Non-pigmented ciliary epithelial cell (primary cell): ENCODE data around the gene RIN3.

ENCODE experiments used
- DNase-seq: peaks from one replicate; pipeline ENCODE4 v3.0.0-alpha.2; 2010; ENCODE audit warnings: low read depth

RIN3 gene

DNA sequence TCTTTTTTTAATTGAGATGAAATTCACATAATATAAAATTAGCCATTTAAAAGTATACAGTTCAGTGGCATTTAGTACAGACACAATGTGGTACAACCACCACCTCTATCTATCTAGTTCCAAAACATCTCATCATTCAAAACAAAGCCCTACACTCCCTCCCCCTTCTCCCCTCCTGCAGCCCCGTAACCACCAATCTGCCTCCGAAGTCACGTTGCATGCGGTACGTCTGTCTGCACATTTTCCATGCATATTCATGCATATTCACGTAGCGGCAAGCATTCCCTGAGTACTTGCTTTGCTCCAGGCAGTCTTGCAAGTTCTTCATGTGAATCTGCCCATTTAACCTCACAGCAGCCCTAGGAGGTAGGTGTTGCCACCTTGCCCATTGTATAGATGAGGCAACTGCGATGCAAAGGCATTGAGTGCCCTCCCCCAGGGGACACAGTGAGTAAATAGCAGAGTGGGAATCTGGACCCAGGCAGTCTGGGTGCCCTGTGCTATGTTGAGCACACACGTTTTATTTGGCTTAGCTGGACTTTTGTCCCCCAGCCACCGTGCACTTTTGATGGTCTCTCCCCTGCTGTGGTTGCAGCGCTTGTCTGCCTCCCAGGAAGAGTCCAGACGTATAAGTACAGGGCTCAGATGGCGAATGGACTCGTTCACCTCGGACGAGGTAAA is 43.4 kb downstream of the RIN3 start:
- DNase-seq, result no peak

DNA sequence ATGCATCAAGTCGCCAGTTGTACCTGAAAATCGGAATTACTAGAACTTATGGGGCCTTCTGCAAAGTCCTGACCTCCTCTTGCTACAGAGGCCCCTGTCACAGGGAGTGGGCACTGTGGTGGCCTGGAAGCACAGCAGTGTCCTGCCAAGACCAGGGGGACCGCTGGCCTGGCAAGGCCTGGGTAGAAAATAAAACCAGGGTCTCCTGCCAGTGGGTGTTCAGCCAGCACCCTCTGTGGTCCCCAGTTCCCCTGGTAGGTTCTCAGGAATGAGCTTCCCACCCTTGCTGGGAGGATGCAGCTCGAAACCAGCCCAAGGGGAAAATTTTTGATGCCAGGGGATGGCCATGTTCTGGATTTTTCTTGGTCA is 43.9 kb downstream of the RIN3 start:
- DNase-seq, result no peak

DNA sequence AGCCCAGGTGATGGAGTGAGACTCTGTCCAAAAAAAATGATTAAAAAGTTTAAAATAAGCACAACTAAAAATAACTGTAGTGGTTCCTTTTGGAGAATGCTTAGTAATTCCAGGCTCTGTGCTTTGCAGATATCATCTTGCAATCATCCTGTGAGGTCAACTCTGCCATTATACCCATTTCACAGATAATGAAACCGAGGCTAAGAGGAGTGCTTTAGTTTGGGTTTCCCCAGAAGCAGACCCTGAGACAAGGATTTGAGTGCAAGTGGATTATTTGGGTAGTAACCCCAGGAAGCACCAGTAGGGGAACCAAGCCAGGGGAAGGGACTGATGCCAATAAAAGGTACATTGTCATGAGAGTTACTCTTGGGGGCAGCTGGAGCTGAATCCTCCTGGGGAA is 44.7 kb downstream of the RIN3 start:
- DNase-seq, result no peak

DNA sequence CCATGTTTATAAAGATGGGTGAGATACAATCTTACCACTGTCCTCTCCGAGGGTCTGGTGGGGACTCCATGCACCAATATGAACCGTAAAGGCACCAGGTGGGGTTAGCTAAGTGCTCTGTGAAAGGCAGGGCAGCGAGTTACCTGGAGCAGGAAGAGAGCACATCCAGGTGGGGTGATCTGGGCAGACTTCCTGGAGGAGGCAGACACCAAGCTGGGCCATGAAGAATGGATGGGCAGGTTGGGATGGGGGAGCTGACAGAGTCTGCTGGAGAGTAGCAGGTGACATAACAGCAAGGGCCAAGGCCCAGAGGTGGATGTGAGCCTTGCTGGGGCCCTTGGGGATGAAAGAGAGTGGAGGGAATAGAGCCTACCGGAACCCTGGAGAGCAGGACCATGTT is 45.9 kb downstream of the RIN3 start:
- no peak for DNase-seq

DNA sequence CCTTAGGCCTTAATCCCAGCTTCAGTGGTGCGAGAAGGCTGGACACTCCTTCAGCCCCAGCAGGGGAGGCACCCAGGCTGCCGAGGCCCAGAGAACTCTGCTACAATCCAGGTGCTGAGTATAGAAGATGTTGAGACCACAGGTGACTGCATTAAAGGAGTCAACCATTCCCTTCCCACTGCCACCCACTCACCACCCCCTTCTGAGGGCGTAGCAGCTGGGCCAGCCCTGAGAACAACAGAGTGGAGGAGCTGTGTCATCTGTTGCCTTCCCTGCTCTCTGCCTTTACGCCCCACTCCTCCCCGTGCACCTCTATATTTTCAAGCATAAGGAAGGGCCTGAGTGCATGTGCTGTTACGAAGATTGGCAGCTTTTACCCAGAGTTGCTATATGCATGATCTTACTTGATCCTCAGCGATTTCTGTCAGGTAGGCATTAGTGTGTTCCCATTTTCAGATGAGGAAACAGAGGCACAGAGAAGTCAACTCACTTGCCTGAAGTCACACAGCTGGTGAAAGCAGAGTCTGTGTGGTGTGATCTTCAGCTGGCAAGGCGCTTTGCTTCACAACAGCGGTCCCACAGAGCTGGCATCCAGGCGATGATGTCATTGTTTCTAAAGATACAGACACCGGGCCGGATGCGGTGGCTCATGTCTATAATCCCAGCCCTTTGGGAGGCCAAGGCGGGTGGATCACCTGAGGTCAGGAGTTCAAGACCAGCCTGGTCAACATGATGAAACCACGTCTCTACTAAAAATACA is 46.7 kb downstream of the RIN3 start:
- no peak for DNase-seq

DNA sequence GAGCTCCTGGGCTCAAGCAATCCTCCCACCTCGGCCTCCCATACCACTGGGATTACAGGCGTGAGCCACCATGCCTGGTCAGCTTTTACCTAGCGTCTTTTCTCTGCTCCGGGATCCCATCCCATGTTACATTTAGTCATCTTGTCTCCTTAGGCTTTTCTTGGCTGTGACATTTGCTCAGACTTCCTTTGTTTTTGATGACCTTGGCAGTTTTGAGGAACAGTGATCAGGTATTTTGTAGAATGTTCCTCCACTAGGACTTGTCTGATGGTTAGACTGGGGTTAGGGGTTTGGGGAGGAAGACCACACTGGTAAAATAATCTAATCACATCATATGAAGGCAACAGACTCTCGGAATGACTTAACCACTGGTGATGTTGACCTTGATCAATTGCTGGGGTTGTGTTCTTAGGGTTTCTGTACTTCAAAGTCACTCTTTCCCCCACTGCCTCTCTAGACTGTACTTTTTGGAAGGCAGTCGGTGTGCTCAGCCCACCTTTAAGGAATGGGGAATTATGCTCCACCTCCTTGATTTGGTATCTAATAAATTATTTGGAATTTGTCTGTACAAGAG is 48.4 kb downstream of the RIN3 start:
- no peak for DNase-seq

GRCh38 chr14:92563359-92563758 is 49.8 kb downstream of the RIN3 start:
- peak; percentile 15 for DNase-seq

DNA sequence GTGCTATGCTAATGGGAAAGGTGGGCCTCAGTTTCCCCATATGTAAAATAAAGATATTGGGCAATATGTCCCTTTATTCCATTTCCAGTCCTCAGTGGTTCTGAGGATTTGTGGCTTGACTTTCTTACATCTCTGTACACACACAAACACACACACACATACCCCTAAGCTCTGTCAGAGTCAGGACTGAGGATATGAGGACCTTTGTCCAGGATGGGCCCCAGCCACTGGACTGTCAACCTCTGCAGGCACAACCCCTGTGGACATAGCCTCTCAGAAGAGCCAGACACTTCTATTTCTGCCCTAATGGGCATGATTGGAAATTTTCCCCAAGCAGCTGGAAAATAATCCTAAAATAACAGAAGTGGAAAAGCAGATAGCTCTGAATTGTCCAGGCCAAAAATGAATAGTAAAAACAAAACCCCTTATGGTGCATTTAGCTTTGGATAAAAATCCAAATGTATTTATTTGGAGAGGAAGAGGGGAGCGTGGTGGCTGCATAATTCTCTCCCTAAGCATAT is 50.2 kb downstream of the RIN3 start:
- DNase-seq, result no peak

GRCh38 chr14:92564344-92565039 is 50.9 kb downstream of the RIN3 start:
- no peak for DNase-seq

GRCh38 chr14:92565040-92565717 is 51.6 kb downstream of the RIN3 start:
- DNase-seq, result no peak

- DNase-seq, result no peak
Observed at GRCh38 chr14:92565718-92566115, 52.1 kb downstream of the RIN3 start.

DNA sequence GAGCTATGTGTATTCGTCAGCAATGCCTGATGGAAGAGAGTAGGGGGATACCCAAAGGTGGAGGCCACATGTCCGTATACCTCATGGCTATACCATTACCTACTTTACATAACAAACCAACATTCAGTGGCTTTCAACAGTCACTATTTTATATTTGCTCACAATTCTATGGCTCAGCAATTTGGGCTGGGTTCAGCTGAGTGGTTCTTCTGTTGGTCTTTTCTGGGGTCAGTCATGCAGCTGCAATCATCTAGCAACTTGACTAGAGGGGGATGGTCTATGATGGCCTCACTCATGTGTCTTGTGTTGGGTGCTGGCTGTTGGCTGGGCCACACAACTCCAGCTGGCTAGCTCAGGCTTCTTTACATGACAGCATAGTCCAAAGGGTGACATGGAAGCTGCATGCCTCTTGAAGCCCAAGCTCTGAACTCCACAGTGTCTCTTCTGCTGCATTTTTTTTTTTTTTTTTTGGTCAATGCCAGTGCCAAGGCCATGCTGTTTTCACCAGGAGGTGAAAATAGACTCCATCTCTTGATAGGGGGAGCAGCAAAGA is 53.7 kb downstream of the RIN3 start:
- DNase-seq, result no peak

DNA sequence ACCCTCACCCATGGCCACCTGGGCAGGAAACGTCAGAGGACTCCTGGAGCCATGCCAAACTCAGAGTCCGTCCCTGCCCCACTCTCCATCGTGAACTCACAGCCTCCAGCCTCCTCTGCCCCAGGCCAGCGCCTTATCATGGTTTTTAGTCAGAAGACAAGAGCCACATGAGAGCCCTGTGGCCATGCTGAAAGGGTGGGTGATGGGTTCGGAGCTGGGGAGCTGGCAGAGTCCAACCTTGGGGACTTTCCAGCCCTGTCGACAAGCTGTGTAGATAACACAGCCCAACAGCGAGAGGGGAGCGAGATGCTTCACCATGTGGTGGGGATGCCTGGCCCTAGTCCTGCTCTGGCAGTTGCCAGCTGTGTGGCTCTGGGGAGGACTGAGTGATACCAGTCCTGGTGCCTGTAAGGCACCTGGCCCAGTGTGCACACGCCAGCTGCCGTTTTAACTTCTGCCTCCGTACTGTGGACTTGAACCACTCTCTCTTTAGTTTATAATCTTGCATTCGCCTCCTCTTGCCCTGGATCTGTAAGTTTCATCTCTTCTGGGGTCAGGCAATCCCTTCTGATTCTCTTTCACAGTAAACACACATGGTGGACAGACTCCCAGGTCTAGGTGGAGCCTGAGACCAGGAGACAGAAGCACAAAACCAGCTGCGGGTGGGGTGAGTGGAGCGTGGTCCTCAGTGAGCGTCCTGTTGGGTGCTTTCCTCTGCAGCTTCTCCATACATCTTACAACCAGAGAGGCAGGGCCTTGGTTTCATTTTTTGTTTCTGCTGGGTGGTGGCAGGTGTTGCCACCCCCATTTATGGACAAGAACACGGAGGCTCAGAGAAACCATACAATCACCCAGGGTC is 55.3 kb downstream of the RIN3 start:
- no peak for DNase-seq

DNA sequence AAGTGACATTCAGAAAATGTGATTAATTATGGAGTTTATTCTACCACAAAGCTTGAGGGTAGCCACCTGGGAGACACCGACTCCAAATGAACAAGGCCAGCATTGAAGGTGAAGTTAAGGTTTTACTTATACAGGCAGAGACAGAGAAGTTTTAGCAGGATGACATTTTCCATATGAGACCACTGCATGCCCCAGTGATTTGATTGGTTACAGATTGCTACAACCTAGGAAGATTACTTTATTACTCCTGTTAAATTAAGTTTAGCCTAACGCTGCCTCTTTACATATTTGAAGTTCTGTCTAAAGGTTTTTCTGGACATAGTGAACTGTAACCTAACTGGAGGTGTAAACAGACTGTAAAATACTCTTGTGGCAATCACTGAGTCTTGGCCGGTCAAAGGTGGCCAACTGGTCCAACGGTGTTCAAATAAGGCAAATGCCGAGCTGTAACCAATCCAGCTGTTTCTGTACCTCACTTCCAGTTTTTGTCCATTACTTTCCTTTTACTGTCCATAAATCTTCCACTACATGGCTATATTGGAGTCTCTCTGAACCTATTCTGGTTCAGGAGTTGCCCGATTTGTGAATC is 57.2 kb downstream of the RIN3 start:
- no peak for DNase-seq

DNA sequence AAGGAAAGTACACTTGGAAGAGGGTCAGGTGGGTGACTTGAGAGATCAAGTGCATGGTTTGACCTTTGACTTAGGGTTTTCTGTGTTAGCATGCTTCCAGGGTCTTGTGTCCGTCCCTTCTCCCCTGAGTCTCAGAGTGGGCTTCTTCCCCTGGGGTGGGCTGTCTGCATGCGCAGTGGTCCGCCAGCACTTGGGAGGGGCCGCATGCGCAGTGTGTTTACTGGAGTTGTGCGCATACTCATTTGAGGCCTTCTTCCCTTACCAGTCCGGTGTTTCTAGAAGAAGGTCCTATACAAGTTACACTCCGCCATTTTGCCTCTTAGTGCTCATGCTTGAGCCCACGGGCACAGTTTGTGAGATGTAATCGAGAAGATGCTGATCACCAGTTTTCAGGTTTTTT is 58.5 kb downstream of the RIN3 start:
- no peak for DNase-seq

DNA sequence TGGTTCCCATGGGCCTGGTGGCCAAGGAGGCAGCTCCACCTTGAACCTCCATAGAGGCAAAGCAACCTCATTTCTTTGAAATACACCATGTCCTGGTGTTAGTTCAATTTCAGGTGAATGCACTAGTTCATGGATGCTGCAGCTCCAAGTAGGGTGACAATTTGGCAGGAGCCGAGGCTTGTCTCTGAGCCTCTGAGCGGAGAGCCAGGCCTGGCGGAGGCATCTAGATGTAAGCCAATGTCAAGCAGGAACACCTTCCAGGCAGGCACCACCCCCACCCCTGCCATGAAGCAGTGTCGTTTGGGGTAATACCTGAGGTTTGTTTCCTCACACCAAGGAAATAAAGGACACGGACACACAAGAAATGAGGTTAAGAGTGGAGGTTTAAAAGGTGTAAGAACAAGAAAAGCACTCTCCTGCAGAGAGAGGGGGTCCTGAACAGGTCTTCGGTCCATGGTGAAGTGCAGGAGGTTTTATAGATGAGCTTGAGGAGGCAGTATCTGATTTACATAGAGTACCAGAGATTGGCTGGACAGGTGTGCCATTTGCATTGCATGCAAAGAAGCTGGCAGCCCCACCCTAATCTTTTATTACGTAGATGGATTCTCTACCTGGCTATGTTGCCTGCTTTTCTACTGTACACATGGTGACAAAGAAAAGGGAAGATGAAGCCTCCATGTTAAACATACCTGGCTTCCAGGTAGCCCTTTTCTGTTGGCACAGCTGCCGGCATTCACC is 60.3 kb downstream of the RIN3 start:
- DNase-seq, result no peak

DNA sequence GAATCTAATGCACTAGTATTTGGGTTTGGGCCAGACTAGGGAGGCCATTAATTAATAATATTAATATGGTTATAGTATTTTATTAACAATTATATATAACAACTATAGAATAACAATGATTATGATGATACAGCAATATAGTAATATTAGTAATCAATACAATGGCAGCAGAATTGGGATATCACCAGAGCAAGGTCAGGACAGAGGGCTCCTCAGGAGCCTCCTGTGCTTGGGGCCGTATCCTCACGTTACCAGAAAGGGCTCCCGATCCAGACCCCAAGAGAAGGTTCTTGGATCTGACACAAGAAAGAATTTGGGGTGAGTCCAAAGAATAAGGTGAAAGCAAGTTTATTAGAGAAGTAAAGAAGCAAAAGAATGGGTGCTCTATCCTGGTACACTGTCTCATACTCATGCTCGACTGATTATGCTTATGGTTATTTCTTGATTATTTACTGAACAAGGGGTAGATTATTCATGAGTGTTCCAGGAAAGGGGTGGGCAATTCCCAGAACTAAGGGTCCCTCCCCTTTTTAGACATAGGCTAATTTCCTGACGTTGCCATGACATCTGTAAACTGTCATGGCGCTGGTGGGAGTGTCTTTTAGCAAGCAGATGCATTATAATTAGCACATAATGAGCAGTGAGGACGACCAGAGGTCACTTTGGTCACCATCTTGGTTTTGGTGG is 61.6 kb downstream of the RIN3 start:
- DNase-seq, result no peak

DNA sequence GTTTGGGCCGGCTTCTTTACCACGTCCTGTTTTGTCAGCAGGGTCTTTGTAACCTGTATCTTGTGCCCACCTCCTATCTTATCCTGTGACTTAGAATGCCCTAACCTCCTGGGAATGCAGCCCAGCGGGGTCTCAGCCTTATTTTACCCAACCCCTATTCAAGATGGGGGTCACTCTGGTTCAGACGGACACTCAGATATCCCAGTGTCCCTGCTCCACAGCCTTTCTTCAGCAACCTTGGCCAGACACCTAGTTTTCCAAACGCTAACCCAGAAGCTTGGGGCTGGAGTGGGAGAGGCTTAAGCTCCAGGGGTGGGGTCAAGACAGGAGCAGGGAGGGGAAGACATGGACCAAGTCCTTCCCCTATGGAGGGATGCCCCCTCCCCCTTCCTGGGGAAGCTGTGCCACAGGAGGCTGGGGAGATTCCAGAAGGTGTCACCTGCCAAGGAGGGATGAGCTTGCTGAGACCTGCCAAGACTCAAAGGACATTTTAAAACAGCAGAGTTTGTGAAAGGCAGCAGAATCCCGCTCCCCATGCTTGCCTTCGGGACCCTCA is 62.2 kb downstream of the RIN3 start:
- DNase-seq, result no peak

GRCh38 chr14:92577321-92577742 is 63.8 kb downstream of the RIN3 start:
- no peak for DNase-seq
